GM10266 (cell line): ENCODE measurements around the gene KLC1.

Source experiments
- DNase-seq: peaks from one replicate; pipeline ENCODE4 v3.0.0; 2012; ENCODE audit errors: extremely low spot score
- TF ChIP-seq, protein P1 (sequence below): IDR thresholded peaks from 2 replicates; pipeline ENCODE4 v1.5.1; 2012; ENCODE audit warnings: mild to moderate bottlenecking, low read depth; ENCODE audit not compliant: control insufficient read depth, insufficient read depth; ENCODE audit errors: missing control alignments

KLC1 gene

DNA sequence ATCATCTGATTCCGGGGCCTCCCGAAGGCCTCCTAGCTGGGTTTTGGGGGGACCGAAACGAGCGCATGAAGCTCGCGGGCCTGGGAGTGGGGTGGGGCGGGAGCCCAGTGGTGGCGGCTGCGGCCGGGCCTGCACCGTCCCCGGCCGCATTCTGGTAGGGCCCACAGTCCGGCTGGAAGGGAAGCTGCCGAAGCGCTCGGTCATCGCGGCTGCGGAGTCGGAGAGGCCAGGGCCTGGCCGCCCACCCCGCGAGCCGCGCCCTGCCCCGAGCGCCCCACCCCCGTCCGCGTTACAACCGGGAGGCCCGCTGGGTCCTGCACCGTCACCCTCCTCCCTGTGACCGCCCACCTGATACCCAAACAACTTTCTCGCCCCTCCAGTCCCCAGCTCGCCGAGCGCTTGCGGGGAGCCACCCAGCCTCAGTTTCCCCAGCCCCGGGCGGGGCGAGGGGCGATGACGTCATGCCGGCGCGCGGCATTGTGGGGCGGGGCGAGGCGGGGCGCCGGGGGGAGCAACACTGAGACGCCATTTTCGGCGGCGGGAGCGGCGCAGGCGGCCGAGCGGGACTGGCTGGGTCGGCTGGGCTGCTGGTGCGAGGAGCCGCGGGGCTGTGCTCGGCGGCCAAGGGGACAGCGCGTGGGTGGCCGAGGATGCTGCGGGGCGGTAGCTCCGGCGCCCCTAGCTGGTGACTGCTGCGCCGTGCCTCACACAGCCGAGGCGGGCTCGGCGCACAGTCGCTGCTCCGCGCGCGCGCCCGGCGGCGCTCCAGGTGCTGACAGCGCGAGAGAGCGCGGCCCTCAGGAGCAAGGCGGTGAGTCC, at the start of gene KLC1:
KLC1 (plus strand) TSS at position 528 of the 819 bp plus-strand sequence. CDS start 25,354 bp downstream, outside the sequence.
- peak; percentile 95 for DNase-seq
- TF ChIP-seq, protein P1, sequence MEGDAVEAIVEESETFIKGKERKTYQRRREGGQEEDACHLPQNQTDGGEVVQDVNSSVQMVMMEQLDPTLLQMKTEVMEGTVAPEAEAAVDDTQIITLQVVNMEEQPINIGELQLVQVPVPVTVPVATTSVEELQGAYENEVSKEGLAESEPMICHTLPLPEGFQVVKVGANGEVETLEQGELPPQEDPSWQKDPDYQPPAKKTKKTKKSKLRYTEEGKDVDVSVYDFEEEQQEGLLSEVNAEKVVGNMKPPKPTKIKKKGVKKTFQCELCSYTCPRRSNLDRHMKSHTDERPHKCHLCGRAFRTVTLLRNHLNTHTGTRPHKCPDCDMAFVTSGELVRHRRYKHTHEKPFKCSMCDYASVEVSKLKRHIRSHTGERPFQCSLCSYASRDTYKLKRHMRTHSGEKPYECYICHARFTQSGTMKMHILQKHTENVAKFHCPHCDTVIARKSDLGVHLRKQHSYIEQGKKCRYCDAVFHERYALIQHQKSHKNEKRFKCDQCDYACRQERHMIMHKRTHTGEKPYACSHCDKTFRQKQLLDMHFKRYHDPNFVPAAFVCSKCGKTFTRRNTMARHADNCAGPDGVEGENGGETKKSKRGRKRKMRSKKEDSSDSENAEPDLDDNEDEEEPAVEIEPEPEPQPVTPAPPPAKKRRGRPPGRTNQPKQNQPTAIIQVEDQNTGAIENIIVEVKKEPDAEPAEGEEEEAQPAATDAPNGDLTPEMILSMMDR: no peak

- TF ChIP-seq, protein P1: no peak
- no peak for DNase-seq
These were observed 47.8 kb upstream of the KLC1 start for GRCh38 chr14:103581206-103581605.

- TF ChIP-seq, protein P1: no peak
- no peak for DNase-seq
These were observed 46.9 kb upstream of the KLC1 start for GRCh38 chr14:103581954-103582703.

- no peak for DNase-seq
- TF ChIP-seq, protein P1: no peak
These were observed 44.6 kb upstream of the KLC1 start for GRCh38 chr14:103584326-103584915.

DNA sequence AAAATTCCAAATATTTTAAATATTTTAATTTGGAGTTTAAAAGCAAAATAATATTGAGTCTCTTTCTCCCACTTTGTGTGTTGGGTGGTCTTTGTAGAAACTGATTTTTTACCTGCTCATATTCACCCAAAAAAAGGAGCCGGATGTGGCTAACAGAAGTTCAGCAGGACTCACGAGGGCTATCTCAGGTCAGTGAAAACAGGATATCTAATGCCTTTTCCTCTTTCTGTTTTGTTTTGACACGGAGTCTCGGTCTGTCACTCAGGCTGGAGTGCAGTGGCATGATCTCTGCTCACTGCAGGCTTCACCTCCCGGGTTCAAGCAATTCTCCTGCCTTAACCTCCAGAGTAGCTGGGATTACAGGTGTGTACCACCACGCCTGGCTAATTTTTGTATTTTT, 35.4 kb upstream of the KLC1 start:
- peak; percentile 70 for DNase-seq
- TF ChIP-seq, protein P1: no peak

- no peak for DNase-seq
- TF ChIP-seq, protein P1: no peak
These were observed 34.7 kb upstream of the KLC1 start for GRCh38 chr14:103594265-103594664.
